COLO668 (cell line): ENCODE measurements around the gene RAB11A.
A peak's percentile ranks its signal among the peaks of the same experiment; 100 is the strongest.

Experiments
- DNase-seq: peaks from one replicate; lab custom pipeline; 2025; ENCODE audit not compliant: unreplicated experiment; lab: John Stamatoyannopoulos, UW

Gene RAB11A

DNA sequence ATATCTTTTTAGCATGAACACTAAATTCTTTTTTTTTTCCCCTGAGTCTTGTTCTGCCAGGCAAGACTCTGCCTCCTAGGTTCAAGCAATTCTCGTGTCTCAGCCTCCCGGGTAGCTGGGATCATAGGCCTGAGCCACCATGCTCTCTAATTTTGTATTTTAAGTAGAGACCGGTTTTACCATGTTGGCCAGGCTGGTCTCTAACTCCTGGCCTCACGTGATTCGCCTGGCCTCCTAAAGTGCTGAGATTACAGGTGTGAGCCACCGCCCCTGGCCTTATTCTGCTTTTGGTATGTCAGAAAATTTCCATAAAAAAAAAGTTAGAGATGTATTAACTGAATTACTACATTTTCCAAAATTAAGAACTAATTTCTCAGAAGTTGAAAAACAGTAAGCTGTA, 14.3 kb downstream of the RAB11A start:
- no peak for DNase-seq

GRCh38 chr15:65884511-65884910, 15.2 kb downstream of the RAB11A start:
- DNase-seq = no peak

GRCh38 chr15:65885668-65886218, 16.5 kb downstream of the RAB11A start:
- no peak for DNase-seq

- no peak for DNase-seq
Measured at GRCh38 chr15:65887565-65887964, 18.3 kb downstream of the RAB11A start.

DNA sequence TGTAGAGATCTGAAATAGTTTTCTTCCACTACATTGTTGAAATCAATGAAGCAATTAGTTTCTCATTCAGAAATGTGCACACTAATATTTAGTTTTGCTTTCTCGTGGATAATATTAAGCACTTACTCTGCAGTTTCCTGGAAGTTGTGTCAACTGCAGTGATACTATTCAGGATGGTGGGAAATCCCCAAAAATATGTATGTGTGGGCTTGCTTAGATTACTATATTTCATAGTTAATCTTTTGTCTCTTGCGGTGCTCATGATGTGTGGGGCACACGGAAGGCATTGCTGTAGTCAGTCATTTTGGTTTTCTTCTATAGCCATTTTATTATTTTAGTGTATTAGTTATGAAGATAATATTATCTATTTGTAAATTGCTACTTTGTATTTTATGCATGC, 19.7 kb downstream of the RAB11A start:
- no peak for DNase-seq

GRCh38 chr15:65893060-65893459, 23.8 kb downstream of the RAB11A start:
- DNase-seq = no peak

GRCh38 chr15:65896236-65896635, 26.9 kb downstream of the RAB11A start:
- no peak for DNase-seq

GRCh38 chr15:65900488-65900887, 31.2 kb downstream of the RAB11A start:
- no peak for DNase-seq

DNA sequence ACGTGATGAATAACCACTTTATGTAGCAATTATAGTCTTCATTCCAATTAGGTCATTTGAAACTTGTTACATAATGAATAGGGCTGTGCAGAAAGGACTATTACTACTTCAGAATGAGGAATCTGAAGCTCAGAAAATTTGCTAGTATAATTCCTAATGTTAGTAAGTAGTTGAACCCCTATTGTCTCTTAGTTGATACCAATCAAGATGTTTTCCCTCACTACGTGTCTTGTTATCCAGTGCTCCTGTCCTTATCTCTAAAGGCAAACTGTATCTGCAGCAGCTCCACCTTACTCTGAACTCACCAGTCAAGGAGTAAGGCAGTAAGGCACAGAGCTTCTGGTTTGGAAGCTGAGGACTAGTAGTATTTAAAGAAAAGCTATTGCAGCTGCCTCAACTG, 32.0 kb downstream of the RAB11A start:
- no peak for DNase-seq

- DNase-seq = no peak
Measured at GRCh38 chr15:65901836-65902235, 32.5 kb downstream of the RAB11A start.

DNA sequence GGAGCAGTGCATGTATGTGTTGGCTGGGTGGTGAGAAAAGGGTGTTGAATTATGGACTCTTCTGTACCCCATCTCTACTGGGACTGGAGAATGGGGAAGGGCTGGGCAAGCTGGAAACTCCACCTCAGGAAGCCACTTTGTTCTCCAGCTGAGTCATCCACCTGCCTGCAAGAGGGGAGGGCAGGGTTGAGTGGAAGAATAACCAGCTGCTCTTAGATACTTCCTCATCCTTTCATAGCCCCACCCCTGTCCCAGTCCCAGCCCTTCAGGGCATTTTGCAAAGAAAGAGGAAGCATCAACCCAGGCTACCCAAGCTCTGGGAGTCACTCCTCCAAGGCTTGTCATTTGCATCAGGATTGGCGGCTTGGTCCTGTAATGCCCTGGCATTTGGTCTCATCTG, 33.1 kb downstream of the RAB11A start:
- DNase-seq = peak; percentile 79

DNA sequence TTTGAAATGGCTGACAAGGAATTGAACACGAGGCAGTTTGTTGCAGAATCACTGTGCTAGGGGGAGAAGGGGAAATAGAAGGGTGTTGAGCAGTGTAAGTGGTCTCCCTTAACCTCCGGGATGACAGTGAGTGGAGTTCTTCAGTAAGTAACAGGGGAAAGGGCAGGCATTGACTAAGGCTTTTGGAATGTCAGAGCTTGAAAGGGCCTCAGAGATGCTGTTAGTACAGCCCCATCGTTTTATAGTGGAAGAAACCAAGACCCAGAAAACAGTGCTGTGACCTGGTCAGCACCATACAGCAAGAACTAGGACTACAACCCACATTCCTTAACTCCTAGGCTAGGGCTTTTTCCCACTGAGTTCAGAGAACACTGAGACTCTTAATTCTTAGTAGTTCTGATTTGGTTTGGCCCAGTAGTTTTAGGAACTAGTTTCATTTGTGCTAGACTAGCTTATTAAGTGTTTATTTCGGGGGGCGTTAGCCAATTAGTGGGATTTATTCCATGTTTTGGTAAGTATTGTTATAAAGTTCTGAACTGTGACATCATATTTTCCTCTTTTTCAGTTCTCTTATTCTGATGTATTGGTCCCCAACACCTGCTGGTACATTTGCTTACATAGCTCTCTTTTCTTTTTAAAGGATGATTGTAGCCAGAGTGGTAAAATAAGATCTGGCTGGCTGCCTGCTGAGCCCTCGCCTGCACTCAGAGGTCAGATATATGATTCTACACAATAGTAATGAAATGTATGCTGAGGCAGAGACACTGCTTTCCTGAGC, 34.2 kb downstream of the RAB11A start:
- DNase-seq = no peak

- no peak for DNase-seq
Measured at GRCh38 chr15:65904301-65904700, 35.0 kb downstream of the RAB11A start.

GRCh38 chr15:65906396-65906795, 37.1 kb downstream of the RAB11A start:
- DNase-seq = no peak

- no peak for DNase-seq
Measured at GRCh38 chr15:65907661-65908060, 38.4 kb downstream of the RAB11A start.

DNA sequence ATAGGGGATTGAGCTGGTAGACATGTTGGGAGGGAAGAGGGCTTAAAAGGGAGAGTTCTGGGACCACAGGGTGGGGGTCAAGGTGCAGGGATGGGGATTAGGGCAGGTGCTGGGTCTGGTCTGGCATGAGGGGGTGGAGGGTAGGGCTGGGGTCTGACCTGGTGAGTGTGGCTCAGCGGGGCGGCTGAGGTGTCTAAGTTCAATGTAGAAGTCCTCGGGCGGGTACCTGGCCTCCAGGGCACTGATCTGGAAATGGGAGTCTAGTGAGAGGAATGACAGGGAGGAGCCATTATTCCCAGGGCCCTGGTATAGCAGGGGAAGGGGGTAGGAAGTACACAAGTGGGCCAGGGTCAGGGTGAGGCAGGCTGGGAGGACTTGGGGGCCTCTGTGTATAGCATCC, 39.6 kb downstream of the RAB11A start:
- no peak for DNase-seq

DNA sequence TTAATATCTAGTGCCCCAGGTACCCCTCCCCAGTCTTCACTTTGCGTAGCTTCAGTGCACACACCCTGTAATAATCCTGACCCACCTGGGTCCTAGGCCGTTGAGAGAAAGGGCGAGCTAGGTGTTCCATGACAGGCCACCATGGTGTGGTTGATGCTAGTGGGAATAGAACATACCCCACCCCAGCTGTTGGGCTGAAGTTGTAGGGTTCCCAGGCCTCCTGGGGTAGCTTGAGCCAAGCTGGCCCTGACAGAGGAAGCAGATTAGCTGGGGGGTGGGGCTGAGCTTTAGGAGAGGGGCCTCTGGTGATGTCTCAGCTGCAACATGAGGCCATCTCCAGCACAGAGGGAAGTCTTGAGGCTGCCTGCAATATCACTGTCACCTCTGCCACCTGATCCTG, 40.5 kb downstream of the RAB11A start:
- DNase-seq = no peak

DNA sequence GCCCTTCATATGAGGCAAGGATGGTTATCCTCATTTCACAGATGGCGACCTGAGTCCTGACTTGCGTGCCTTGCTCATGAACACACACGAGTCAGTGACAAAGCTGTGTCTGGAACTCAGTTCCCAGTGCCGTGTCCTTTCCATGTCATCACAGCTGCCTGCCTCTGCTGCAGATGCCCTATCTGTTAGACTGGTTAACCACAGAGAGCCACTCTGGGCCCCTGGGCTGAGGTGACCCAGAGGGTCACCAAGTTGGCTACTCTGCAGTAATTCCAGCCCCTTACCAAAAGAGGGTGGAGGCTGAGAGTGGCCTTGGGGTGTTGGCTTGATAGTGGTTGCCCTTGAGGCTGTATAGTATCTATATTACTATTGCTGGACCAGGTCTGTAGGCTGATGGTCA, 41.0 kb downstream of the RAB11A start:
- no peak for DNase-seq

GRCh38 chr15:65912235-65912634, 42.9 kb downstream of the RAB11A start:
- no peak for DNase-seq

GRCh38 chr15:65913631-65914199, 44.4 kb downstream of the RAB11A start:
- no peak for DNase-seq

DNA sequence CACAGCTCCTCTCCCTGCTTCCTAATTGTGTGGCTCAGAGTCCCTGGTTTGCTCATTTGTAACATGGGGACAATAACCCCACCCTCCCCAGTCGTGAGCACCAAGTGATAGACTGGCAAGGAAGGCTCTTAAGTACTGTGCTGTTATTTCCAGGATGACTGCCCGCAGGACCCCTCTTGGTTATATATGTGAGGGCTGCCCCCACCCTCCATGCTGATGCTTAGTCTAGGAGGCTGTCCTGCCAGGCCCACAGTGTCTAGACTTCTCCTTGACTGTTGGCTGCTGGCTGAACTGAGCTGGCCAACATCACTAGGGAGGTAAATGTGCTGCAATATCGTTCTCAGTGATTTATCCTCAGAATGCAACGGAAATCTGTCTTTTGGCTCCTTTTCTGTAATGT, 45.1 kb downstream of the RAB11A start:
- DNase-seq = no peak
